ENCODE data around the gene PLIN1.
A peak's percentile ranks its signal among the peaks of the same experiment; 100 is the strongest.

PLIN1 gene

GRCh38 chr15:89672221-89673164 lies 6.7 kb downstream of the PLIN1 start:
- DNase-seq (ENCODE audit: low read depth in 2 of 2): no peak

GRCh38 chr15:89671687-89672086 lies 7.5 kb downstream of the PLIN1 start:
- no peak for DNase-seq (ENCODE audit: low read depth in 2 of 2)

GRCh38 chr15:89670971-89671560 lies 8.1 kb downstream of the PLIN1 start:
- DNase-seq (ENCODE audit: low read depth in 2 of 2): no peak

- no peak for DNase-seq (ENCODE audit: low read depth in 2 of 2)
Measured at GRCh38 chr15:89669941-89670340, 9.2 kb downstream of the PLIN1 start.

GRCh38 chr15:89669309-89669865 lies 9.8 kb downstream of the PLIN1 start:
- no peak for DNase-seq (ENCODE audit: low read depth in 2 of 2)

GRCh38 chr15:89668171-89668570 lies 11.0 kb downstream of the PLIN1 start:
- no peak for DNase-seq (ENCODE audit: low read depth in 2 of 2)

GRCh38 chr15:89667706-89667960 lies 11.5 kb downstream of the PLIN1 start:
- no peak for DNase-seq (ENCODE audit: low read depth in 2 of 2)

GRCh38 chr15:89666858-89667705 lies 12.1 kb downstream of the PLIN1 start:
- no peak for DNase-seq (ENCODE audit: low read depth in 2 of 2)

DNA sequence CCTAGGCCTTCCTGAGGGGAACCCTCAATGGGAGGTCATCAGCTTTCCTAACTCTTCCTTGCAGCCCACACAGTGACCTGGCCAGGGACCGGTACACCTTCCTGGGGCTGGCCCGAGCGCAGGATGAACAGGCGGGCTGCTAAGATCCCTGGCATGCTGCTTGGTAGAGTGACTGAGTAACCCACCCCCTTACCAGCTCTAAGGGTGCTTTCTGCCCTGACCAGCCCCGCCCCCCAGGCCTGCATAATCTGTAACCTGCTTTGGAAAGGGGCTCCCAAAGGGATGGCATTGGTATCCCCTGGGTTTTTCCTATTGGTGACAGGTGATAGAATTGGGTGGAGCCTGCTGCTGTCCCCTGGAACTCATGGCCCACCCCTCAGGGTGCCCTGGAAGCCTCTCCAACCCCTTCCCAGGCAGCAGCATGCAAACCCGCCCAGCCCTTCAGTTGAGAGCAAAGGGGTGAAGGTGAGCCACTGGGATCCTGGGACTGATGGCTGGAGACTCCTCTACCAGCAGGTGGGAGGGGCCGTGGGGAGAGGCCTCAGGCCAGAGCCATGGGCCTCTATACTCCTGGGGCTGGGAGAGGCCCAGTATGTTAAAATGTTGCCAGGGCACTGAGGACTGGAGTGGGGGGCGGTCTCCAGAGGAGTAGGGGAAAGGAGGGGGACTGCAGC lies 12.8 kb downstream of the PLIN1 start:
- no peak for DNase-seq (ENCODE audit: low read depth in 2 of 2)

DNA sequence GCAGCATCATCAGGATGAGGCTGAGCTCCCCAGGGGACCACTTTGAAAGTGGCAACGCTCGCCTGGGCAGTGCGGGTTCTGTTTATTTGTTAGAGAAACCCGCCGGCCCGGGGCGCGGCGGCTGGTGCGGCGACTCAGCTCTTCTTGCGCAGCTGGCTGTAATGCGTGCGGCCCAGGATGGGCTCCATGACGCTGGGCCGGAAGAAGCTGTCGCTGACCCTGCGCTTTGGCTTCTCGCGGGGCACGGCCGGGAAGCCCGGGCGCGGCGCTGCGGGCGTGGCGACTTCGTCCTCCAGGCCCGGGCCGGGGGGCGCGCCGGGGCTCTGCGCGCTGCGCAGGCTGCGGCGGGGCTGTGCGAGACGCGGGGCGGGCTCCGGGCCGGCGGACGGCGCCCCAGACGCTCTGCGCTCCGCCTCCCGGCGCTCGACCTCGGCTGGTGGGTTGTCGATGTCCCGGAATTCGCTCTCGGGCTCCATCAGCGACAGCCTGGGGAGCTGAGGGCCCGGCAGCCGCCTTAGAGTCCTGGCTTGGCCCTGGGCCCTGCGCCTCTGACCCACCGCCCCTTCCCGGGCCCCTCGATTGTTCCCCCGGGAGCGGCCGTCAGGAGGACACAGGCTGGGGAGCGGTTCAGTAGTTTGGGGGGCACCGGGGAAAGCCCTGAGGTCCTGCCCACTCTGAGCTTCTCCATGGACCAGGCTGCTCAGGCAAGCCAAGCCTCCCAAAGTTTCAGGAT lies 13.6 kb downstream of the PLIN1 start:
- DNase-seq (ENCODE audit: low read depth in 2 of 2): no peak

GRCh38 chr15:89664441-89665350 lies 14.5 kb downstream of the PLIN1 start:
- DNase-seq (ENCODE audit: low read depth in 2 of 2): no peak

- no peak for DNase-seq (ENCODE audit: low read depth in 2 of 2)
Measured at GRCh38 chr15:89662893-89663626, 16.1 kb downstream of the PLIN1 start.

DNA sequence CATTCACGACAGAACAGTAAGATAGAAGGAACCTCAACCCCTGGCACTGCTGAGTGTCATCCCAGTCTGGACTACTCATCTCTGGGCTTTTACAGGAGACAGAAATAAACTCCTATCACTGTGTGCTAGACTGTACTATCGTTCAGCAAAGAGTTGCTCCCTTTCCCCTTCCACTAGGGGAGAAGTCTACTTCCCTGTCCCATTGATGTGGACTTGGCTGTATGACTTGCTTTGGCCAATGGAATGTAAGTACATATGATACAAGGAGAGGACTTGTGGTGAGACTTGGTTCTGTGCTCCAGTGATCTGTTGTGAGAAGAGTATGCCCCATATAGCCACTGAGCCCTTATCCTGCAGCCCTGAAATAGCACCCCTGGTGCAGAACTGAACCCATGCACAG lies 18.6 kb downstream of the PLIN1 start:
- DNase-seq (ENCODE audit: low read depth in 2 of 2): no peak

DNA sequence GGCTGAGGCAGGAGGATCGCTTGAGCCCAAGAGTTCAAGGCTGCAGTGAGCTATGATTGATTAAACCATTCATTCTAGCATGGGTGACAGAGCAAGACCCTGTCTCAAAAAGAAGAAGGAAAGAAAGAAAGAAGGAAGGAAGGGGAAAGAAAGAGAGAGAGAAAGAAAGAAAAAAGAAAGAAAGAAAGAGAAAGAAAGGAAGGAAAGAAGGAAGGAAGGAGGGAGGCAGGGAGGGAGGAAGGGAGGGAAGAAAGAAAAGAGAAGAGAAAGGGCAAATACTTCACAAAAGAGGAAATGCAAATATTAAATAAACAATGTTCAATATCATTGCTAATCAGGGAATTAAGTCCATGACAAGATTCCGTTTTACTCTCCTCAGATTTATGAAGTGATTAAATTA lies 19.9 kb downstream of the PLIN1 start:
- no peak for DNase-seq (ENCODE audit: low read depth in 2 of 2)

GRCh38 chr15:89657686-89658200 lies 21.4 kb downstream of the PLIN1 start:
- DNase-seq (ENCODE audit: low read depth in 2 of 2): no peak

- DNase-seq (ENCODE audit: low read depth in 2 of 2): no peak
Measured at GRCh38 chr15:89656116-89656815, 22.9 kb downstream of the PLIN1 start.

- peak in 1 of 2 experiments; percentile 7 for DNase-seq (ENCODE audit: low read depth in 2 of 2)
Measured at GRCh38 chr15:89654847-89655805, 24.0 kb downstream of the PLIN1 start, which contains the start of gene KIF7. Gene KIF7 (minus strand): TSS chr15:89655467. CDS start chr15:89652930, 2,537 bp downstream.

All from stimulated activated CD4-positive, alpha-beta T cell treated with anti-CD3 and anti-CD28 coated beads, Interleukin-12 subunit alpha, Interleukin-12 subunit beta, amount 100 ng/mL, for 24 hours (primary cell).